CD4-positive, alpha-beta T cell treated with Interleukin-4 for 1 hour (primary cell): ENCODE results near the gene AGK.

Source experiments
- DNase-seq, 2 donors: peaks; one replicate each; pipeline ENCODE4 v3.0.0-alpha.2; 2020 to 2022

Gene AGK

GRCh38 chr7:141649137-141649864 is 98.1 kb downstream of the AGK start:
- no peak for DNase-seq

DNA sequence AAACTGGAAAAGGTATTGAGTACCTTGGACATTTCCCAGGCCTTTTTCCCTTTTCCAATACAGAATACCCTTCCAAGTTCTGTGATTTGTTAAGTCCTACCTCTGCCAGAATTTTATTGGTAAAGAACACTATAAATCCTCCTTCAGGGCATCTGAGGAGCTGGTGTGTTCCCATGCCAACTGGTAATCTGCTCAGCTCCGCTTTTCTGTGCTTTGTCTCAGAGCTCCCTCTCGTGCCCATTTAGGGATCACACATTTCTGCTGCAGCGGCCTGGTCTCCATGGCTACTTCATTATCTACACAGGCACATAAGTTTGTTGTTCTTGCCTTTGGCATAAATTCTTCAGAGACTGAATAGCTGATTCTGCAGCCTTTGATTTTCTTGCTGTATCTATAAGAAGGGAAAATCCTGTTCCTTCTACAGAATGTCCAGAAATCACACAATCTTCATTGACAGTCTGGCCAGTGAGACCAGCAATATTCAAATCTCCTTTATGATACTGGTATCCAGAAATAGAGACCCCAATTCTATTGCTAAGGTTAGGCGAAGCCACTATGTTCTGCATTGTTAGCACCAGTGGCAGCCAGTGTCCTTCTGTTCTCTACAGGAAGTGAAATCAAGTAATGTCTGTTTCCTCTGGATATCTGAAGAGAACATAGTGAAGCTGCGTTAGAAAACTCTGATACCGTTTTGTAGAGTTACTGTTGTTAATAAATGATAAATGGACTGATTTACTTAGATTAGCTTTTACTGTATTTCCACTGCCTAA is 98.8 kb downstream of the AGK start:
- DNase-seq: peak; percentile 25 to 38

GRCh38 chr7:141651417-141651816 is 100.2 kb downstream of the AGK start:
- no peak for DNase-seq

- DNase-seq: no peak
These were observed 101.5 kb downstream of the AGK start for GRCh38 chr7:141652691-141653090.

DNA sequence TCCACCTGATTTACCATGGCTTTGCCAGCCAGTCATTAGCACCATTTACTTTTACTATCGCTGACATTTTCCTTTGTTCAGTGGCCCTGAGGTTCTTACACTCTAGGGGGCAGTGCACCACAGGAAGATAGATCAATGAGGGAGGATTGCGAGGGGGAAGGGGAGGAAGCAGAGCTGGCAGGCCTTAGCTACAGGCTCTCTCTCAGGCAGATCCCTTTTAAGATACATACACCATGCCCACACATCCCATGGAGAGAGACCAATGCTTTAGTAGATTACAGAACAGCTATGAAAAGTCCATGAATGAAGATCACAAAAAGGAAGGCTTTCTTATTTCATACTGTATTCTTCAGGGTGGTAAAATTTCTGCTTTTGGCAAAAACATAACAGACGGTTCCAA is 103.3 kb downstream of the AGK start:
- DNase-seq: peak; percentile 74 to 75

- no peak for DNase-seq
These were observed 108.3 kb downstream of the AGK start for GRCh38 chr7:141659501-141659900.

- DNase-seq: peak in 1 of 2 donors; percentile 27
These were observed 109.0 kb downstream of the AGK start for GRCh38 chr7:141660259-141660658.

- no peak for DNase-seq
These were observed 112.1 kb downstream of the AGK start for GRCh38 chr7:141663081-141663849.

DNA sequence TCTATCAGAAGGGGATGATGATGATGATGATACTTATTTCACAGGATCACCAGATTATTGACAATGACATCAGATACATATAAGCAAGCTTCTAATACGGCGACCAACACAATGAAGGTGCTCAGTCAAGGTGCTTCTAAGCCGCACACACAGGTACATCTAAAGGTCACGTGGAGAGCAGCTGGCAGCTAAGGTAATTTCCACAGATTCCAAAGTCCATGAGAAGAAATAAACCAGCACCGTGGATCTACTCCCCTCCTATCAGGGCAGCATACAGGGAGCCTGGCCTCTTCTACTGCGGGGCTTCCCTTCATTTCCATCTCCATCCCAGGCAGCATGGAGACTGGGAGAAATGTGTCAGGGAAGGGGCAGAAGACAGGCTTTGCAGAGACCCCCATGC is 113.2 kb downstream of the AGK start:
- no peak for DNase-seq

DNA sequence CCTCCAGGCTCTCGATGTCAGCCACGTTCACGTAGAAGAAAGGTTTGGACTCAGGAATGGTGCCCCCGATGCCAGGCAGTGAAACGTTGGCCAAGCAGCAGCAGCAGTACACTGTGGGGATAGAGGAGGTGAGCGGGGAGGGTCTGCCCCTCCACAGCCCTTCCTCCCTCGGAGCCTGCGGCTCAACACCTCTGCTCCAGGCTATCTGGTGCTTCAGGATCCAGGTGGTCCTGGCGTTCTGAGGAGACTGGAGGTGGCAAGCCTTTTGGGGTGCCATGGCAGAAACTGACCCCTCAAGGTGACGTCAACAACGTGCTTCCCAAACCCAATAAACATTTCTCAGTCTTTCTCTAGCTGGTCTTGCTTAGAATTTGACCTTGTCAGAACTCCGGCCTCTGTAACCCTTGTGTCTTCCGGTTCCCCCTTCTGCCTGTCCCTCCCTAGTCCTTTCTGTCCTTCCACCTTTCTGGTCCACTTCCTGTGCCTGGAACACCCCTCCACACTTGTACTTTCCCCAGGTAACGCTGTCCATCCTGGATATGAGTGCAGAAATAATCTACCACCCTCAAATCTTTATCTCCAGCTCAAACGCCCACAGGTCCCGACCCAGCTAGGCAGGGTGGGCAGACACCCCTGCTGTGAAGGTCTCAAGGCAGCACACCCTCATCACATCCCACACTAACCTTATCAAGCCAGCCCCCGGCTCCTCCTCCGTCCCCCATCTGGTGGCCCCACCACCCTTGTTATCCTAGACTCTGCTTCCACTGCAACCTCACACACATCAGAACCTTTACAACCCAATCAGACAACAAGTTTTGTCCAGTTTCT is 114.2 kb downstream of the AGK start:
- DNase-seq: no peak

DNA sequence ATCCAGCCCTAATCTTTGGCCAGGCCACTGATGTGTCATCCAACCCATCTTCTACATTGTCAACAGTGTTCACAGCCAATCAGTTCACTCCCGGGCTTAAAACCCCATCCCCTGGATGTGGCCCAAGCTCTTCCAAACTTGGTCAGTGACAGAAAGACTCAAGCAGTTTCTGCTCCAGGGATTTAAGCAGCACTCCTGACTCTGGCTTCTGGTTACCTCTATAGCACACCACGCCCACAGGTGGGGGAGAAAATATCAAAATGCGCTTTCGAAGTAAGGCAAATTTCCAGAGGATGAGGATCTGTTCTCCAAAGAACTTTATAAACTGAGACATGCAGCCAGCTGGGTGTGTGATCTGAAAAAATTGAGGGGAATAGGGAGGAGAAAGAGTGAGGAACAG is 114.9 kb downstream of the AGK start:
- no peak for DNase-seq

DNA sequence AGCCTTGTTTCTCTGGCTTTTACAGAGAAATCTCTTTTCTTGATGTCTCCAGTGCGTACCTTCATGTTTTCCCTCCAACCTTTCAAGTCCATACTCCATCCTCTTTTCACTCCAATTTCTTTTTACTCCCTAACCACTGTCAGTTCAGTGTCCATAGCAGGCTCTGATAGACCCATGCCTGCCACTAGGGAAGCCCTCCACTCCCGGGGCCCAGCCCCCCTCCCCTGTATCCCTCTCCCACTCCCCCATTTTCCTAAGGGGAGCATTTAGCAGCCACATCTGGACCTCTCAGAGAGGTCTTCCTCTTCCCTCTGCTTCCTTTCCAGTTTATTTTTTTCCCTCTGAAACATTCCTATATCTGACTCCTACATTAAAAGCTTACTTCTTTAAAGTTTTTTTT is 117.6 kb downstream of the AGK start:
- no peak for DNase-seq

GRCh38 chr7:141671705-141672496 is 120.7 kb downstream of the AGK start:
- DNase-seq: no peak

DNA sequence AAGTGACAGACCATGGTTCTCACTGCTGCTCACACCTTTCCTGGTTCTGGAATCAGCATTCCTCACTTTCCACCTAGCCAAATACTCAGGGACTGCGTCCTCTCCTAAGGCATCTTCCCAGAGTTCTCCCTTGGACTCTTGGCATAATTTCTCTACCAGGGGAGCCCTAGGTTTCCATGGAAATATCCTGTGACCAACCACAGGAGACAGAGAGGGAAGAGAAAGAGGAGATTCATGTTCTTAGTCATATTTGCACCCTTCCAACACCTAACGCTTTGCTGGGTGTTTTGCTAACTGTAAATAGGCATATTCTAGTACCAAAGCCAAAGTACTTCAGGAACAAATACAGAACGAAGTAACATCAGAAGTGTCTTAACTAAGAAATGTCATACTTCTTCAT is 122.1 kb downstream of the AGK start:
- DNase-seq: no peak

- DNase-seq: no peak
These were observed 123.0 kb downstream of the AGK start for GRCh38 chr7:141674171-141674671.

- DNase-seq: no peak
These were observed 123.5 kb downstream of the AGK start for GRCh38 chr7:141674702-141675101.

DNA sequence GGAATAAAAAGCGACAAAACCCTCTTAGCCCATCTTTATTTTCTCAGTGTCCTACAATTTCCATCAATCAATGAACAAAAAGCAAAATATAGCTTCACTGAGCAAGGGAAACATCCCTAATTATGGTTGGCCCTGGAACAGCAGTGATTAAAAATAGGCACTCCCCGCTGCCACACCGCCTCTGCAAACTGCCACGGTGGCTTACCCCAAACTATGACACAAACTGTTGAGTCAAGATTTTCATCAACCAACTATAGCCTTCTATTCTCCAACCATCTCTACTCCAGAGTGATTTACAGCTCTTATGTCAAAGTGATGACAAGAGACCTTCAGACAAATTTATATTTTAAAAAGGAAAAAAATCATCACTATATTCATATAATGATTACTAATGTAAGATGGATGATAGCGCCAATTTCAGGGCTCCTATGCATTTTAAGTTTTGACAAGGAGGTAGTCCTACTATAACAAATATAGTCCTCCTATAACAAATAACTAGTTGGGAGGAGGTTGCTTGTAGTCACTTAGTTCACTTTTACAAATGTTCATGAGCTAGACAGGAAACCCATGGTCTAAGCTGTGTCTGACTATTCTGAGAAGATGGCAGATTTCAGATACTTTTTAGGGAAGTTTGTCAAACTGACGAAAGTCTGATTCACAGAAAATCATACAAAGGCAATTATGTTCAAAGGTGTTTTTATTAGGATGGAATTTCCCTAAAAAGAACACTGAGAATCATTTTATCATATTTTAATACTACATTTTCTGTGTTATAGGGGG is 124.4 kb downstream of the AGK start:
- no peak for DNase-seq

DNA sequence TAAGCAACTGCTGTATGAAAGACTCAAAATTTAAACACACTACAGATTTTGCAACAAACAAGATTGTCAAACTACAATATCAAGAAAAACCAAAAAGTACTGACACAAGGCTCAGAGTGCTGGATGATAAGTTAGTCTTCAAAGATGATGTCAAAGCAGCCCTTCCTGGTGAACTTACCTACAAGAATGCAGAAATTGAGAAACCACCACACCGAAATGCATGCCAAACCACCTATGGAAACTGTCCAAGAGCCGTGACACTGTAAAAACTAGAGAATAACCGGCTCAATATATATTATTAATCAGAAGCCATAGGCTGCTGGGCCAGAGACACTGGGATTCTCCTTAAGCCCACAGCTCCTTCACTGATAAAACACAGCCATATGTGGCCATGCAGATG is 125.4 kb downstream of the AGK start:
- no peak for DNase-seq

- no peak for DNase-seq
These were observed 127.8 kb downstream of the AGK start for GRCh38 chr7:141679014-141679413.

DNA sequence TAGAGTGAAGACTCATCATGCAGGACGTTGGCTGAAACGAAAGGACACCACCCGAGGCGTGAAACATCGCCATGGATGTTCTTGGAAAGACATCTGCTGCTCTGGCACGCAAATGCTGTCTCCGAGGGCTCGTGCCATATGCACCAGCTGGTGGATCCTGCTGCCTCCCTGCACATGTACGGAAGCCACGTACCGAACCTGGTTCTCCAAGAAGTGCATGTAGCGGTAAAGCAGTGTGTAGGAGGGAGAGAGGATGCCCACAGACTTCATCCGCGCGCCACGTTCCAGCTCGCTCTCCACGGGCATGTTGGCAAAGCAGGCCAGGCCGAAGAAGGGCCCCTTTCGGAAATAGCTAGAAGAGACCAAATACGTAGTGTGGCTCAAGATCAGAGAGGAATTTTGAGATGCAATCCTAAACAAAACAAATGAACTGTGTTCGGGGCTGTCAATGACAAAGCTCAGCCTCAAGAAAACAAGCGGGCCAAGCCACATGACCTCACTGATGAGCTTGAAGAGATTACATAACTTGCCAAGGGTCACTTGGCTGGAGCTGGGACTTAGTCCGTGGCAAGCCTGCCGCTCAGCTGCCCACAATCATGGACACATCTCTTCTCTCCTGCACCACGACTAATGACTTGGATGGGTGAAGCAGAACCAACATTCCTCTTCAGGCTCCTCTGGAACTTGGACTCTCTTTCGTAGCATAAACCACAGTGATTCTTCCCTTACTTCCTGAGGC is 134.2 kb downstream of the AGK start:
- DNase-seq: no peak
